ENCODE data around the gene PDLIM4.

PDLIM4 gene

GRCh38 chr5:132209901-132210545, 47.5 kb upstream of the PDLIM4 start:
- DNase-seq (ENCODE audit: low read depth in 1 of 2, low spot score in 1 of 2): no peak
- no peak overlapping the region for H3K4me3 ChIP-seq (replicated peaks; ENCODE audit: insufficient read depth, low read length)
- H3K27ac ChIP-seq (replicated peaks): no peak overlapping the region
- TF ChIP-seq REST (IDR thresholded peaks at IDR 0.05; ENCODE audit: insufficient replicate concordance, low read depth) (no peak), CTCF (IDR thresholded peaks at IDR 0.05; ENCODE audit: insufficient read depth, low read length) (no peak), GABPA (IDR thresholded peaks at IDR 0.05; ENCODE audit: low read depth) (no peak), SPI1 (IDR thresholded peaks at IDR 0.05; ENCODE audit: borderline replicate concordance, low read depth) (no peak), POLR2AphosphoS5 (IDR thresholded peaks at IDR 0.05; ENCODE audit: low read depth) (no peak)
- H3K27me3 ChIP-seq (ENCODE audit: insufficient read depth, poor library complexity, severe bottlenecking): no peaks in the 10 kb centered on the region

- no peak for TF ChIP-seq SPI1 (IDR thresholded peaks at IDR 0.05; ENCODE audit: borderline replicate concordance, low read depth)
- TF ChIP-seq CTCF (IDR thresholded peaks at IDR 0.05; ENCODE audit: insufficient read depth, low read length): no peak
- no peak for TF ChIP-seq REST (IDR thresholded peaks at IDR 0.05; ENCODE audit: insufficient replicate concordance, low read depth)
- no peak for TF ChIP-seq GABPA (IDR thresholded peaks at IDR 0.05; ENCODE audit: low read depth)
- no peak for TF ChIP-seq POLR2AphosphoS5 (IDR thresholded peaks at IDR 0.05; ENCODE audit: low read depth)
- no peak for DNase-seq (ENCODE audit: low read depth in 1 of 2, low spot score in 1 of 2)
- H3K27ac ChIP-seq (replicated peaks): no peak overlapping the region
- H3K4me3 ChIP-seq (replicated peaks; ENCODE audit: insufficient read depth, low read length): no peak overlapping the region
- no peaks in the 10 kb centered on the region for H3K27me3 ChIP-seq (ENCODE audit: insufficient read depth, poor library complexity, severe bottlenecking)
Observed at GRCh38 chr5:132210944-132211343, 46.6 kb upstream of the PDLIM4 start.

GRCh38 chr5:132211787-132212186, 45.7 kb upstream of the PDLIM4 start:
- Histone ChIP-seq H3K4me3 (replicated peaks; ENCODE audit: insufficient read depth, low read length) (no peak overlapping the region), H3K27me3 (ENCODE audit: insufficient read depth, poor library complexity, severe bottlenecking) (no peaks in the 10 kb centered on the region), H3K27ac (replicated peaks) (no peak overlapping the region)
- TF ChIP-seq SPI1 (IDR thresholded peaks at IDR 0.05; ENCODE audit: borderline replicate concordance, low read depth) (no peak), CTCF (IDR thresholded peaks at IDR 0.05; ENCODE audit: insufficient read depth, low read length) (no peak), REST (IDR thresholded peaks at IDR 0.05; ENCODE audit: insufficient replicate concordance, low read depth) (no peak), GABPA (IDR thresholded peaks at IDR 0.05; ENCODE audit: low read depth) (no peak), POLR2AphosphoS5 (IDR thresholded peaks at IDR 0.05; ENCODE audit: low read depth) (no peak)
- no peak for DNase-seq (ENCODE audit: low read depth in 1 of 2, low spot score in 1 of 2)
